Measurements from ENCODE around the gene TRIM9. TPM values are rescaled to one million over a fixed set of nuclear protein-coding genes. Genes with fewer than 3 reads are reported as not detected.
A peak's percentile ranks its signal among the peaks of the same experiment; 100 is the strongest.

TRIM9 gene
- total RNA-seq: 0.64 TPM in 1 of 2 replicates, not detected in the other

- H3K4me3 ChIP-seq (ENCODE audit: low read depth, low read length): peak within 1 kb of the TSS; percentile 55
- TF ChIP-seq, protein P1, sequence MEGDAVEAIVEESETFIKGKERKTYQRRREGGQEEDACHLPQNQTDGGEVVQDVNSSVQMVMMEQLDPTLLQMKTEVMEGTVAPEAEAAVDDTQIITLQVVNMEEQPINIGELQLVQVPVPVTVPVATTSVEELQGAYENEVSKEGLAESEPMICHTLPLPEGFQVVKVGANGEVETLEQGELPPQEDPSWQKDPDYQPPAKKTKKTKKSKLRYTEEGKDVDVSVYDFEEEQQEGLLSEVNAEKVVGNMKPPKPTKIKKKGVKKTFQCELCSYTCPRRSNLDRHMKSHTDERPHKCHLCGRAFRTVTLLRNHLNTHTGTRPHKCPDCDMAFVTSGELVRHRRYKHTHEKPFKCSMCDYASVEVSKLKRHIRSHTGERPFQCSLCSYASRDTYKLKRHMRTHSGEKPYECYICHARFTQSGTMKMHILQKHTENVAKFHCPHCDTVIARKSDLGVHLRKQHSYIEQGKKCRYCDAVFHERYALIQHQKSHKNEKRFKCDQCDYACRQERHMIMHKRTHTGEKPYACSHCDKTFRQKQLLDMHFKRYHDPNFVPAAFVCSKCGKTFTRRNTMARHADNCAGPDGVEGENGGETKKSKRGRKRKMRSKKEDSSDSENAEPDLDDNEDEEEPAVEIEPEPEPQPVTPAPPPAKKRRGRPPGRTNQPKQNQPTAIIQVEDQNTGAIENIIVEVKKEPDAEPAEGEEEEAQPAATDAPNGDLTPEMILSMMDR (IDR thresholded peaks at IDR 0.05; ENCODE audit: insufficient read depth, low read depth, low read length): no peak
- peak; percentile 84 for DNase-seq (ENCODE audit: low read depth)
Measured at GRCh38 chr14:51094901-51095853, at the start of gene TRIM9. Gene TRIM9, minus strand, starts transcription at chr14:51095105. Its CDS starts 166 bp downstream, at chr14:51094939.

- DNase-seq (ENCODE audit: low read depth): no peak
- no peak overlapping the region for H3K4me3 ChIP-seq (ENCODE audit: low read depth, low read length)
- TF ChIP-seq, protein P1 (IDR thresholded peaks at IDR 0.05; ENCODE audit: insufficient read depth, low read depth, low read length): no peak
Measured at GRCh38 chr14:51140856-51141255, 46.0 kb upstream of the TRIM9 start.

DNA sequence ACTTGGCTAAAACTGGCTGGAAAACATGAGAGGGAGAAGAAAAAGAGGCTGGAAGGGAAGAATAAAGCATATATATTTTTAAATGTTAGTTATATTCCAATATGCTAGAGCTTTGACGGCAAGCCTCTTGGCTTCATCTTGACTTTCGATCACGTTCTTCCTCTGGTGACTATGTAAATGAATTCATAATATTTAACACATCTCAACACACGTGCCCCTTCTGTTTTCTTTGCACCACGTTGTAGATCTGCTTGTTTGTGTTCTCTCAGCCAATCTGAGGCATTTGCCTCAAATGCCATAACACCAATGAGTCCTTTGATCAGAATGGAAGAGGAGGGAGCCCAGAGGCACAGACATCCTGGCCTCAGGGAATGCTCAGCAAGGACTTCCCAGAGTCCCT is 45.4 kb upstream of the TRIM9 start:
- H3K4me3 ChIP-seq (ENCODE audit: low read depth, low read length): no peak overlapping the region
- TF ChIP-seq, protein P1 (IDR thresholded peaks at IDR 0.05; ENCODE audit: insufficient read depth, low read depth, low read length): no peak

GRCh38 chr14:51139121-51139681 is 44.3 kb upstream of the TRIM9 start:
- DNase-seq (ENCODE audit: low read depth): no peak
- H3K4me3 ChIP-seq (ENCODE audit: low read depth, low read length): no peak overlapping the region
- TF ChIP-seq, protein P1 (IDR thresholded peaks at IDR 0.05; ENCODE audit: insufficient read depth, low read depth, low read length): no peak

More for the DNA sequence above, 45.4 kb upstream of the TRIM9 start:
- DNase-seq (ENCODE audit: low read depth): no peak

DNA sequence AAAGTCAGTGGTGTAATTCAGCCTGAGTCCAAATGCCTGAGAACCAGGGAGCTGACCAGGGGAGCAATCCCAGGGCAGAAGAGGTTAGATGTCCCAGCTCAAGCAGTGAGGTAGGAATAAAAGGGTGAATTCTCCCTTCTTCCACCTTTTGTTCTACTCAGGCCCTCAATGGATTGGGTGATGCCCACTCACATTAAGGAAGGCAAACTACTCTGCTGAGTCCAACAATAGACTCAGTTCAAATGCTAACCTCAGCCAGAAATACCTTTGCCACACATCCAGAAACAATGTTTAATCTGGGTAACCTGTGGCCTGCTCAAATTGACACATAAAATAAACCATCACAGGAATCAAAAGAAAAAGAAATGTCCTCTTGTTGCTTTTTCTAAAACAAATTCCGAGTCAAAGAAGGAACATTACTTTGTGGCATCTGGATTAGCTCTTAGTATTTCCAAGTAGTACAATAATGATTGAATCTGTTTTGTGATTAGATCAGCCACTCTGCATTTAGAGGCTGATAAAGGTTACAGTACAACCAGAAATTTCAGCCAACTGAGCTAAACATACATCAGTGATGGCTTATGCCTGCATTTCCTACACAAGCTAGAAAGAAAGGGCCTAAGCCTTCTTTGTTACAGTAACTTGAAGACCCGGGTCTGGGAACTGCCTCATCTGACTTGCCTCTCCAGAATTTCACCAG is 43.6 kb upstream of the TRIM9 start:
- H3K4me3 ChIP-seq (ENCODE audit: low read depth, low read length): no peak overlapping the region
- TF ChIP-seq, protein P1 (IDR thresholded peaks at IDR 0.05; ENCODE audit: insufficient read depth, low read depth, low read length): no peak
- no peak for DNase-seq (ENCODE audit: low read depth)

DNA sequence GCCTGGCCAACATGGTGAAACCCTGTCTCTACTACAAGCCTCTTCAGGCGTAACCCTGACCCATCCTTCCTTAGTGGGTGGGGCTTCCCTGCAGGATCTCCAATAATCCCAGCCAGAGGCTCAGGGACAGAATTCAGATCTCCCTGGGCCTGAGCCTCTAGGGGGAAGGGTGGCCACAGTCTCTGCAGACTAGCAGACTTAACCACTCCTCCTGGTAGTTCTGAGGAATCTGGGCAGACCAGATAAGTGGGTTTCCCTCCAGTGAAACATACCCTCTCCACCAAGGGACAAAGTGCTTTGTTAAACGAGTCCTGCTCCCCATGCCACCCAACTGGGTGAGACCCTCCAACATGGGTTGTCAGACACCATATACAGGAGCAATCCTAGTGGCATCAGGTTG is 36.6 kb upstream of the TRIM9 start:
- DNase-seq (ENCODE audit: low read depth): no peak
- TF ChIP-seq, protein P1 (IDR thresholded peaks at IDR 0.05; ENCODE audit: insufficient read depth, low read depth, low read length): no peak
- H3K4me3 ChIP-seq (ENCODE audit: low read depth, low read length): no peak overlapping the region
